Endothelial cell (in vitro differentiated cells): Measurements from ENCODE around the gene ZNF358. TPM values are rescaled to one million over a fixed set of nuclear protein-coding genes. Genes with fewer than 3 reads are reported as not detected.

Source experiments
- DNase-seq: peaks from one replicate; pipeline ENCODE4 v3.0.0; 2021; ENCODE audit warnings: low spot score
- H3K27ac Mint-ChIP-seq: one replicate; pipeline ENCODE4 v1.8.0; 2021; ENCODE audit warnings: mixed read lengths, inconsistent platforms; ENCODE audit not compliant: unreplicated experiment
- H3K27me3 Mint-ChIP-seq: one replicate; pipeline ENCODE4 v1.8.0; 2021; ENCODE audit warnings: mild to moderate bottlenecking, moderate library complexity, mixed read lengths, inconsistent platforms; ENCODE audit not compliant: unreplicated experiment
- H3K36me3 Mint-ChIP-seq: one replicate; pipeline ENCODE4 v1.8.0; 2021; ENCODE audit warnings: mild to moderate bottlenecking, low read depth, mixed read lengths, inconsistent platforms; ENCODE audit not compliant: unreplicated experiment
- H3K4me1 Mint-ChIP-seq: one replicate; pipeline ENCODE4 v1.8.0; 2021; ENCODE audit warnings: mild to moderate bottlenecking, mixed read lengths, inconsistent platforms; ENCODE audit not compliant: unreplicated experiment
- H3K4me3 Mint-ChIP-seq: one replicate; pipeline ENCODE4 v1.8.0; 2021; ENCODE audit warnings: mild to moderate bottlenecking, mixed read lengths, inconsistent platforms; ENCODE audit not compliant: unreplicated experiment
- H3K9me3 Mint-ChIP-seq: one replicate; pipeline ENCODE4 v1.8.0; 2021; ENCODE audit warnings: mixed read lengths, inconsistent platforms; ENCODE audit not compliant: unreplicated experiment
- CTCF ChIP-seq: fragments of 200-600 bp; sonication (generic); IDR thresholded peaks from one replicate; pipeline ENCODE4 v1.5.0; 2021; ENCODE audit warnings: antibody characterized with exemption; ENCODE audit not compliant: unreplicated experiment
- total RNA-seq: library from RNA; stranded (reverse); fragmentation: NEBNext Ultra II Directional; extraction: Animal tissue kit (Norgen Biotek cat#: 25700); gene quantifications from one replicate; pipeline ENCODE4 v1.2.1, GENCODE V29; 2021; ENCODE audit not compliant: unreplicated experiment

Gene ZNF358
- total RNA-seq, 1 donor from 2014 or later, result 87.4 TPM

DNA sequence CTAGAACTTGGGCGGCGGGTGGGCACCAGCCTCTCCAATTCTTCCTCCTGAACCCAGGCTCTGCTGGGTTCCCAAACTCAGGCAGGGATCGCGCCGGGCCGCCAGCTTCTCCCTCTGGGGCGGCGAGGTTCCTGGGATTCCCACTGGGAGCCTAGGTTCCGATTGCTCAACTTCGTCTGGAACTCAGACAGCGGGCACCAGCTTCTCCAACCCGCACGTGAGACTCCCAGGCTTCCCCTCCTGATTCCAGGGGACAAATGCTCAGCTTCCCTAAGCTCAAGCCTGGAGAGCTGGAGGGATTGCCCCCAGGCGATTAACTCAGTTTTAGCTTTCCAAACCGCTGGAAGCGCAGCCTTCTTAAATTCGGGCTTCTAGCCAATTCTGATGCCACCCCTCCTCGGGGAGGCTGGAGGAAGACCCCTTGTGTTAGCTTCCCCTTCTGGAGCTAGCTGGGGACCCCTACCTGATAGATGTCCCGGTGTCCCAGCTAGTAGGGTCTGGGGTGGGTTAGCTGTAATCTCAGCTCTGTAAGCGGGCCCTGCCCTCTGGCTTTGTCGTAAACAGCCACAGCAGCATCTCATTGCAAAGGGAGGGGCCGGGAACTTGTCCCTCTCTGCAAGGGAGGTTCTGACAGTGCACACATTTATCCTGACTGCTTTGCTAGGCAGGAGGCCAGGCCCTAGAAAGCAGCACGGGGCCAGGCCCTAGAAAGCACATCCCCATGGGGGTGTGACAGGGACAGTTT, 7.2 kb downstream of the ZNF358 start:
- no peak for TF ChIP-seq CTCF
- H3K36me3 Mint-ChIP-seq, result peaks cover 14% of the 10 kb centered on the region
- DNase-seq, result no peak
- no peak overlapping the region for H3K27ac Mint-ChIP-seq
- H3K4me1 Mint-ChIP-seq, result peaks cover 5% of the 10 kb centered on the region
- no peaks in the 10 kb centered on the region for H3K9me3 Mint-ChIP-seq
- peak overlapping the region; percentile 69 for H3K4me3 Mint-ChIP-seq
- H3K27me3 Mint-ChIP-seq, result peaks cover 18% of the 10 kb centered on the region

- Mint-ChIP-seq H3K4me1 (peaks cover 5% of the 10 kb centered on the region), H3K27ac (no peak overlapping the region), H3K9me3 (no peaks in the 10 kb centered on the region), H3K27me3 (peaks cover 20% of the 10 kb centered on the region), H3K4me3 (no peak overlapping the region), H3K36me3 (peaks cover 6% of the 10 kb centered on the region)
- no peak for TF ChIP-seq CTCF
- no peak for DNase-seq
Measured at GRCh38 chr19:7524523-7524922, 8.6 kb downstream of the ZNF358 start.

DNA sequence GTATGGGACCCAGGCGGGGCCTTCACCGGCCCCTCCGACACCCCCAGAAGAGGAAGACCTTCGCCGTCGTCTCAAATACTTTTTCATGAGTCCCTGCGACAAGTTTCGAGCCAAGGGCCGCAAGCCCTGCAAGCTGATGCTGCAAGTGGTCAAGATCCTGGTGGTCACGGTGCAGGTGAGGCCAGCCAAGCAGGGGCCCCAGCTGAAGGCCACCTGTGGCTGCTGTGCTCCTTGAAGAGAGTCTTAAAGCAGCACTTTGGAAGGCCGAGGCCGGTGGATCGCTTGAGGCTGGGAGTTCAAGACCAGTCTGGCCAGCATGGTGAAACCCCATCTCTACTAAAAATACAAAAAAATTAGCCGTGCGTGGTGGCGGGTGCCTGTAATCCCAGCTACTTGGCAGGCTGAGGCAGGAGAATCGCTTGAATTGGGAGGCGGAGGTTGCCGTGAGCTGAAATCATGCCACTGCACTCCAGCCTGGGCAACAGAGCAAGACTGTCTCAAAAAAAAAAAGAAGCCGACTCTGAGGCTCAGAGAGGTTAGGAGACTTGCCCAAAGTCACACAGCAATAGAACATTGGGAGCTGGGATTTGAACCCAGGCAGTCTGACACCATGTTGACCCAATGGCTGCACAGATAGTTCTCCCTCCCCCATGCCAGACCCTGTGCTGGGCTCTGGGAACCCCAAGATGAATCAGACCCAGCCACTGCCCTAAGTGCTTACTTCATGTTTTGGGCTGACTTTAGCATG, 9.3 kb downstream of the ZNF358 start:
- Mint-ChIP-seq H3K36me3 (peaks cover 10% of the 10 kb centered on the region), H3K27me3 (peaks cover 20% of the 10 kb centered on the region), H3K27ac (no peak overlapping the region), H3K4me1 (peaks cover 5% of the 10 kb centered on the region), H3K9me3 (no peaks in the 10 kb centered on the region), H3K4me3 (no peak overlapping the region)
- TF ChIP-seq CTCF, result no peak
- DNase-seq, result no peak

DNA sequence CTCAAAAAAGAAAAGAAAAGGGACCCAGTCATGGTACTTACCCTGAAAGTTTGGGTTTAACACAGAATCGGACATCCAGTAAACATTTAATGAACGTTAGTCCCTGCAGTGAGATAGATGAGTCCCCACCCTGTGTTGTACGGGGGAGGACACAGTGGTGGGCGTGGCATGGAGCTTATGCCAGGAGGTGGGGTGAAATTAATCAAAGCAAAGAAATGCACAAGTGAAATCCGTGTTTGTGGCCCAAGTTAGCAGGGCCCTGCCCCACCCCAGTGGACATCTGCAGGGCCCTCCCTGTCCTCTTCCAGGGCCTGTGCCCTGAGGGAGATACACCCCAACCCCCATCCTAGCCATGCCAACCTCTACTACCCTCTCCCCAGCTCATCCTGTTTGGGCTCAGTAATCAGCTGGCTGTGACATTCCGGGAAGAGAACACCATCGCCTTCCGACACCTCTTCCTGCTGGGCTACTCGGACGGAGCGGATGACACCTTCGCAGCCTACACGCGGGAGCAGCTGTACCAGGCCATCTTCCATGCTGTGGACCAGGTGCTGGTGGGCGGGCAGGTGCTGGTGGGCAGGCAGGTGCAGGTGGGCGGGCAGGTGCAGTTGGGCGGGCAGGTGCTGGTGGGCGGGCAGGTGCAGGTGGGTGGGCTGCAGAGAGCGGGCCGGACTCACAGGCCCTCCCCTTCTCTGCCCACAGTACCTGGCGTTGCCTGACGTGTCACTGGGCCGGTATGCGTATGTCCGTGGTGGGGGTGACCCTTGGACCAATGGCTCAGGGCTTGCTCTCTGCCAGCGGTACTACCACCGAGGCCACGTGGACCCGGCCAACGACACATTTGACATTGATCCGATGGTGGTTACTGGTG, 10.4 kb downstream of the ZNF358 start:
- peaks cover 5% of the 10 kb centered on the region for H3K4me1 Mint-ChIP-seq
- H3K27me3 Mint-ChIP-seq, result peaks cover 20% of the 10 kb centered on the region
- H3K4me3 Mint-ChIP-seq, result no peak overlapping the region
- H3K36me3 Mint-ChIP-seq, result peaks cover 8% of the 10 kb centered on the region
- H3K27ac Mint-ChIP-seq, result no peak overlapping the region
- no peak for TF ChIP-seq CTCF
- no peak for DNase-seq
- no peaks in the 10 kb centered on the region for H3K9me3 Mint-ChIP-seq
